BE2C (cell line): ENCODE measurements around the gene CPB2.

ENCODE experiments used
- DNase-seq: peaks from one replicate; pipeline ENCODE4 v3.0.0-alpha.2; 2020
- H3K27me3 ChIP-seq: fragments of 250-450 bp; sonication (Bioruptor Pico); 2 replicates; pipeline ENCODE4 v1.5.1; 2020; ENCODE audit warnings: mild to moderate bottlenecking
- H3K36me3 ChIP-seq: fragments of 250-450 bp; sonication (Bioruptor Pico); 2 replicates; pipeline ENCODE4 v1.5.1; 2020; ENCODE audit warnings: mild to moderate bottlenecking
- H3K4me1 ChIP-seq: fragments of 250-450 bp; sonication (Bioruptor Pico); 2 replicates; pipeline ENCODE4 v1.5.1; 2020
- H3K4me3 ChIP-seq: 2 replicates; pipeline ENCODE4 v1.5.1; 2011; ENCODE audit warnings: low read depth, low read length
- H3K9me3 ChIP-seq: fragments of 250-450 bp; sonication (Bioruptor Pico); 2 replicates; pipeline ENCODE4 v1.5.1; 2020
- CTCF ChIP-seq: IDR thresholded peaks from 2 replicates; pipeline ENCODE4 v1.5.1; 2012; ENCODE audit warnings: mild to moderate bottlenecking, low read depth, low read length

The CPB2 gene

GRCh38 chr13:46045424-46045823 lies 59.4 kb downstream of the CPB2 start:
- Histone ChIP-seq H3K36me3 (peaks cover 9% of the 10 kb centered on the region; the same call in 1 of the 2 replicates), H3K4me1 (peaks cover 3% of the 10 kb centered on the region; the same call in 1 of the 2 replicates), H3K9me3 (no peaks in the 10 kb centered on the region), H3K27me3 (no peaks in the 10 kb centered on the region), H3K4me3 (no peak overlapping the region)
- TF ChIP-seq CTCF: no peak
- DNase-seq: no peak

- peaks cover 15% of the 10 kb centered on the region for H3K36me3 ChIP-seq
- no peak for DNase-seq
- no peaks in the 10 kb centered on the region for H3K9me3 ChIP-seq
- no peaks in the 10 kb centered on the region for H3K27me3 ChIP-seq
- peaks cover 3% of the 10 kb centered on the region; the same call in 1 of the 2 replicates for H3K4me1 ChIP-seq
- no peak for TF ChIP-seq CTCF
- H3K4me3 ChIP-seq: no peak overlapping the region
Observed at GRCh38 chr13:46043647-46044046, 61.2 kb downstream of the CPB2 start.

- Histone ChIP-seq H3K9me3 (no peaks in the 10 kb centered on the region), H3K4me1 (no peaks in the 10 kb centered on the region), H3K4me3 (no peak overlapping the region), H3K36me3 (peaks cover 21% of the 10 kb centered on the region), H3K27me3 (no peaks in the 10 kb centered on the region)
- no peak for DNase-seq
- no peak for TF ChIP-seq CTCF
Observed at GRCh38 chr13:46041419-46041839, 63.4 kb downstream of the CPB2 start.

- no peaks in the 10 kb centered on the region for H3K27me3 ChIP-seq
Observed at GRCh38 chr13:46040763-46041162, 64.1 kb downstream of the CPB2 start.

GRCh38 chr13:46039411-46040182 lies 65.2 kb downstream of the CPB2 start:
- DNase-seq: no peak
- no peaks in the 10 kb centered on the region for H3K9me3 ChIP-seq
- no peak overlapping the region for H3K4me3 ChIP-seq
- H3K4me1 ChIP-seq: no peaks in the 10 kb centered on the region
- H3K27me3 ChIP-seq: no peaks in the 10 kb centered on the region
- TF ChIP-seq CTCF: no peak
- peaks cover 24% of the 10 kb centered on the region for H3K36me3 ChIP-seq

More at GRCh38 chr13:46040763-46041162, 64.1 kb downstream of the CPB2 start:
- Histone ChIP-seq H3K4me1 (no peaks in the 10 kb centered on the region), H3K4me3 (no peak overlapping the region), H3K9me3 (no peaks in the 10 kb centered on the region), H3K36me3 (peaks cover 21% of the 10 kb centered on the region)
- no peak for TF ChIP-seq CTCF
- DNase-seq: no peak

GRCh38 chr13:46038296-46038695 lies 66.5 kb downstream of the CPB2 start:
- peaks cover 24% of the 10 kb centered on the region for H3K36me3 ChIP-seq
- H3K4me1 ChIP-seq: no peaks in the 10 kb centered on the region
- no peak for TF ChIP-seq CTCF
- H3K4me3 ChIP-seq: no peak overlapping the region
- no peaks in the 10 kb centered on the region for H3K27me3 ChIP-seq
- no peaks in the 10 kb centered on the region for H3K9me3 ChIP-seq
- DNase-seq: no peak
